ENCODE measurements around the gene ADGRG7.
A peak's percentile ranks its signal among the peaks of the same experiment; 100 is the strongest.
"Not testable (repeated sequence)": the region's sequence is repeated elsewhere in the genome, so short reads cannot be mapped to it uniquely, and the experiment has no call there.

Gene ADGRG7

GRCh38 chr3:100647657-100648056 is 38.3 kb downstream of the ADGRG7 start:
- no peak for DNase-seq (ENCODE audit: low spot score)
- TF ChIP-seq CTCF (IDR thresholded peaks at IDR 0.05; ENCODE audit: extremely low read depth, missing control alignments) = no peak

GRCh38 chr3:100650651-100651619 is 41.5 kb downstream of the ADGRG7 start:
- peak; percentile 4 for TF ChIP-seq CTCF (IDR thresholded peaks at IDR 0.05; ENCODE audit: extremely low read depth, missing control alignments)
- DNase-seq (ENCODE audit: low spot score) = peak; percentile 52

- TF ChIP-seq CTCF (IDR thresholded peaks at IDR 0.05; ENCODE audit: extremely low read depth, missing control alignments) = no peak
- no peak for DNase-seq (ENCODE audit: low spot score)
Measured at GRCh38 chr3:100653604-100654294, 44.3 kb downstream of the ADGRG7 start.

- TF ChIP-seq CTCF (IDR thresholded peaks at IDR 0.05; ENCODE audit: extremely low read depth, missing control alignments) = no peak
- DNase-seq (ENCODE audit: low spot score) = no peak
Measured at GRCh38 chr3:100656945-100657344, 47.5 kb downstream of the ADGRG7 start.

- not testable (repeated sequence) for DNase-seq (ENCODE audit: low spot score)
Measured at GRCh38 chr3:100661294-100661693, 51.9 kb downstream of the ADGRG7 start.

GRCh38 chr3:100662113-100662823 is 52.9 kb downstream of the ADGRG7 start:
- DNase-seq (ENCODE audit: low spot score) = no peak
- TF ChIP-seq CTCF (IDR thresholded peaks at IDR 0.05; ENCODE audit: extremely low read depth, missing control alignments) = no peak

- TF ChIP-seq CTCF (IDR thresholded peaks at IDR 0.05; ENCODE audit: extremely low read depth, missing control alignments) = no peak
- no peak for DNase-seq (ENCODE audit: low spot score)
Measured at GRCh38 chr3:100665230-100665629, 55.8 kb downstream of the ADGRG7 start.

GRCh38 chr3:100666699-100667098 is 57.3 kb downstream of the ADGRG7 start:
- DNase-seq (ENCODE audit: low spot score) = not testable (repeated sequence)

- DNase-seq (ENCODE audit: low spot score) = not testable (repeated sequence)
Measured at GRCh38 chr3:100667316-100667715, 57.9 kb downstream of the ADGRG7 start.

GRCh38 chr3:100670995-100671394 is 61.6 kb downstream of the ADGRG7 start:
- not testable (repeated sequence) for DNase-seq (ENCODE audit: low spot score)
